GM18907 (cell line): ENCODE measurements around the gene CREB3L1.

Experiments used
- ATAC-seq: cut with Tn5 transposase; IDR thresholded peaks from one replicate; pipeline ENCODE4 v1.9.1; 2021; ENCODE audit warnings: mild to moderate bottlenecking, moderate library complexity; ENCODE audit not compliant: unreplicated experiment

CREB3L1 gene

GRCh38 chr11:46272816-46273427, 4.5 kb upstream of the CREB3L1 start:
- no peak for ATAC-seq

GRCh38 chr11:46273511-46274205, 3.8 kb upstream of the CREB3L1 start:
- ATAC-seq, result no peak

- ATAC-seq, result no peak
These were observed 1.4 kb upstream of the CREB3L1 start for GRCh38 chr11:46275964-46276641.

GRCh38 chr11:46277313-46277621, 195 bp upstream of the CREB3L1 start:
- ATAC-seq, result no peak

GRCh38 chr11:46278387-46279125, 1.1 kb downstream of the CREB3L1 start:
- ATAC-seq, result no peak

GRCh38 chr11:46279126-46280099, 2.0 kb downstream of the CREB3L1 start:
- no peak for ATAC-seq

- ATAC-seq, result no peak
These were observed 3.2 kb downstream of the CREB3L1 start for GRCh38 chr11:46280706-46281105.

- no peak for ATAC-seq
These were observed 3.9 kb downstream of the CREB3L1 start for GRCh38 chr11:46281371-46281831.

- no peak for ATAC-seq
These were observed 7.7 kb downstream of the CREB3L1 start for GRCh38 chr11:46285173-46285572.

GRCh38 chr11:46285594-46286033, 8.2 kb downstream of the CREB3L1 start:
- no peak for ATAC-seq

GRCh38 chr11:46286789-46287188, 9.3 kb downstream of the CREB3L1 start:
- ATAC-seq, result no peak

- no peak for ATAC-seq
These were observed 11.0 kb downstream of the CREB3L1 start for GRCh38 chr11:46288451-46288850.

GRCh38 chr11:46290011-46290410, 12.5 kb downstream of the CREB3L1 start:
- no peak for ATAC-seq

- no peak for ATAC-seq
These were observed 13.3 kb downstream of the CREB3L1 start for GRCh38 chr11:46290598-46291309.

- no peak for ATAC-seq
These were observed 14.1 kb downstream of the CREB3L1 start for GRCh38 chr11:46291441-46292150.

GRCh38 chr11:46293066-46293465, 15.6 kb downstream of the CREB3L1 start:
- ATAC-seq, result no peak

GRCh38 chr11:46293641-46294103, 16.2 kb downstream of the CREB3L1 start:
- no peak for ATAC-seq

GRCh38 chr11:46294365-46295309, 17.2 kb downstream of the CREB3L1 start:
- peak; percentile 8 for ATAC-seq
